Measurements from ENCODE around the gene MYG1.

DNA sequence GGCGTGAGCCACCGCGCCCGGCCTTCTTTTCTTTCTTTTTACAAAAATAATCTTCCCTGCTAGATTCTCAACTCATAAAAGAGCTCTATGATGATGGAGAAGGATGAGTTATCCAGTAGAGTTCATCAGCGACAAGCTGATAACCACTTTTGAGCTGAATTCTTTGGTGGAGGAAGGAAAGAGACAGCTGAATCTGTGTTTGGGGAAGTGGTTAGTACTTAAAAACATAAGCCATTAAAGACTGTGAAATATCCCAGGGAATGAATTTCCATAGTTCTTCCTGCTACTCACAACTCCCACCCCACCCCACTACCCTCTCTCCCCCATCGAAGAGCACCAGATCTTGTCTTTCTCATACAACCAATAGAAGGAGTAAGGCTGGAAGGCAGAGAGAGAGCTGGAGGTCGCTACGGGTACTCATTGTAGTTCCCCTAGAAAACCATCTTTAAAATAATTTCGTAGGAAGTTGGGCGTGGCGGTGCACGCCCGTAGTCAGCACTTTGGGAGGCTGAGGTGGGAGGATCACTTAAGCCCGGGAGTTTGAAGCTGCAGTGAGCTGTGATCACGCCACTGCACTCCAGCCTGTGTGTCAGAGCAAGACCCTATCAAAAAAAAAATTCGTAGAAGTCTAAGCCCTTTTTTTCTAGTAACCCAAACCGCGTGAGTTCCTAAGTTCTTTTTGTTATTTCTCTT, 32.0 kb upstream of the MYG1 start:
- TF ChIP-seq SMC3 (IDR thresholded peaks at IDR 0.05), result no peak
- TF ChIP-seq, protein P1, sequence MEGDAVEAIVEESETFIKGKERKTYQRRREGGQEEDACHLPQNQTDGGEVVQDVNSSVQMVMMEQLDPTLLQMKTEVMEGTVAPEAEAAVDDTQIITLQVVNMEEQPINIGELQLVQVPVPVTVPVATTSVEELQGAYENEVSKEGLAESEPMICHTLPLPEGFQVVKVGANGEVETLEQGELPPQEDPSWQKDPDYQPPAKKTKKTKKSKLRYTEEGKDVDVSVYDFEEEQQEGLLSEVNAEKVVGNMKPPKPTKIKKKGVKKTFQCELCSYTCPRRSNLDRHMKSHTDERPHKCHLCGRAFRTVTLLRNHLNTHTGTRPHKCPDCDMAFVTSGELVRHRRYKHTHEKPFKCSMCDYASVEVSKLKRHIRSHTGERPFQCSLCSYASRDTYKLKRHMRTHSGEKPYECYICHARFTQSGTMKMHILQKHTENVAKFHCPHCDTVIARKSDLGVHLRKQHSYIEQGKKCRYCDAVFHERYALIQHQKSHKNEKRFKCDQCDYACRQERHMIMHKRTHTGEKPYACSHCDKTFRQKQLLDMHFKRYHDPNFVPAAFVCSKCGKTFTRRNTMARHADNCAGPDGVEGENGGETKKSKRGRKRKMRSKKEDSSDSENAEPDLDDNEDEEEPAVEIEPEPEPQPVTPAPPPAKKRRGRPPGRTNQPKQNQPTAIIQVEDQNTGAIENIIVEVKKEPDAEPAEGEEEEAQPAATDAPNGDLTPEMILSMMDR (IDR thresholded peaks at IDR 0.05), result no peak
- no peak for TF ChIP-seq RNF2 (IDR thresholded peaks at IDR 0.05; ENCODE audit: borderline replicate concordance, low read depth)
- TF ChIP-seq POLR2A (IDR thresholded peaks at IDR 0.05; ENCODE audit: low read length), result no peak
- TF ChIP-seq, protein P2, sequence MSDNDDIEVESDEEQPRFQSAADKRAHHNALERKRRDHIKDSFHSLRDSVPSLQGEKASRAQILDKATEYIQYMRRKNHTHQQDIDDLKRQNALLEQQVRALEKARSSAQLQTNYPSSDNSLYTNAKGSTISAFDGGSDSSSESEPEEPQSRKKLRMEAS (IDR thresholded peaks at IDR 0.05), result no peak
- no peak for TF ChIP-seq HOXB13 (CRISPR knock-in tag; IDR thresholded peaks at IDR 0.05; ENCODE audit: low read depth)
- TF ChIP-seq EP300 (IDR thresholded peaks at IDR 0.05), result no peak
- no peak for TF ChIP-seq JUNB (IDR thresholded peaks at IDR 0.05)

All from A549 (cell line).